HG03060 (cell line): Measurements from ENCODE around the gene ODC1.

ENCODE experiments used
- ATAC-seq: cut with Tn5 transposase; IDR thresholded peaks from one replicate; pipeline ENCODE4 v1.9.1; 2021; ENCODE audit warnings: low read depth, moderate number of reproducible peaks; ENCODE audit not compliant: unreplicated experiment

The ODC1 gene

DNA sequence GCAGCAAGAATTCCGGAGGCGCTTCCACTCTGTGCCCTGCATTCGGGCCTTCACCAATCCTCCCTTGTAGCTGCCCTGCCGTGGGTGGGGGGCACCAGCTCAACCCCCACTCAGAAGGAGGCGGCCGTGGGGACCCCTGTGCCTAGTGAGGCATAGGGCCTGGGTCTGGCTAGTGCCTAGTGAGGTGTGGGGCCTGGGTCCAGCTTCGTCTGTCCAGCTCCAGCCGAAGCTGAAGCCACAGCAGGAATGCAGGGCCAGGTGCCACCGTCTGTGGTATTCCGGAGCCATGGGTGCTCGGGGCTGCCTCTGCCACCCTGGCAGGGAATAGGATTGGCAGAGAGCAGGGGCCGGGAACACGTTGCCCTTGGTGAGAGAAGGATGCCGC is 12.3 kb downstream of the ODC1 start:
- no peak for ATAC-seq

GRCh38 chr2:10434886-10435819 is 13.0 kb downstream of the ODC1 start:
- no peak for ATAC-seq

DNA sequence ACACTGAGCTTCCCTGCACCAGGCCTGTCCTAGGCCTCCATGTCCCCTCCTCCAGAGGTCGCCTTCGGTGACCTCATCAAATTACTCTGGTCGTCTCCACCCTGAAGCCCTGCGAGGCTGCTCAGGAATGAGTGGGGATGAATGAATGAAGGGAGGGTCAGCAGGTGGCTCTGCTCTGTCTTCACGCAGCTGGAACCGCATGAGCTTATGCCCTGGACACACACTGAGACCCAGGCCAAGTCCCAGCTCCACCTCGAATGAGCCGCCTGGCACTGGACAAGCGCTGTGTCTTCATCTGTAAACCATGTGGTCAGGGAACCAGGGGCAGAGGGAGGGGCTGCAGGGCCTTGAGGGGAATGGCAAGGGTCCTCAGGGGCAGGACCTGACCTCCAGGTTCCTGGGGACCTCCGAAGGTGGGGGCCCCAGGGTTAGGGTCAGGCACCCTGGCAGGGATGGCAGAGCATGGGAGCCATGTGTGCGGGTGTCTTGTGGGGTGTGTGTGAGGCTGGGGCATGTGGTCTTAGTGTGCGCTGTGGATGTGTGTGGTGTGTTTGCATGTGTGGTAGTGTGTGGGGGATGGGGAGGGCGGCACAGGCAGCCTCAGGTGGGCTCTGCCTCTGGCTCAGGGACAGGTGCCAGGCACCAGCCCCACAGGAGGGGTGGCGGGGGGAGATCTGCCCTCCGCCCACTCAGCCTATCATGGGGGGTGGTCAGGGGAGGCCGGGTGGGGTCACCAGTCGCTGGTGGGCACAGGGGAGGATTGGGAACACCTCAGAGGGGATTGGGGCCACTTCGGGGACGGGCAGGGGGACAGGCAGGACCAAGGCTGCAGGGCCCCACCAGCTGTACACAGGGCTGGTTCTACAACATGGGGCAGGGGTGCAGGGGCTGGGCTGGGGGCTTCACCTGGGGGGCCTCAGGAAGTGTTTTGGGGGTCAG is 13.9 kb downstream of the ODC1 start:
- no peak for ATAC-seq

- ATAC-seq = no peak
Measured at GRCh38 chr2:10433264-10433946, 14.7 kb downstream of the ODC1 start.

DNA sequence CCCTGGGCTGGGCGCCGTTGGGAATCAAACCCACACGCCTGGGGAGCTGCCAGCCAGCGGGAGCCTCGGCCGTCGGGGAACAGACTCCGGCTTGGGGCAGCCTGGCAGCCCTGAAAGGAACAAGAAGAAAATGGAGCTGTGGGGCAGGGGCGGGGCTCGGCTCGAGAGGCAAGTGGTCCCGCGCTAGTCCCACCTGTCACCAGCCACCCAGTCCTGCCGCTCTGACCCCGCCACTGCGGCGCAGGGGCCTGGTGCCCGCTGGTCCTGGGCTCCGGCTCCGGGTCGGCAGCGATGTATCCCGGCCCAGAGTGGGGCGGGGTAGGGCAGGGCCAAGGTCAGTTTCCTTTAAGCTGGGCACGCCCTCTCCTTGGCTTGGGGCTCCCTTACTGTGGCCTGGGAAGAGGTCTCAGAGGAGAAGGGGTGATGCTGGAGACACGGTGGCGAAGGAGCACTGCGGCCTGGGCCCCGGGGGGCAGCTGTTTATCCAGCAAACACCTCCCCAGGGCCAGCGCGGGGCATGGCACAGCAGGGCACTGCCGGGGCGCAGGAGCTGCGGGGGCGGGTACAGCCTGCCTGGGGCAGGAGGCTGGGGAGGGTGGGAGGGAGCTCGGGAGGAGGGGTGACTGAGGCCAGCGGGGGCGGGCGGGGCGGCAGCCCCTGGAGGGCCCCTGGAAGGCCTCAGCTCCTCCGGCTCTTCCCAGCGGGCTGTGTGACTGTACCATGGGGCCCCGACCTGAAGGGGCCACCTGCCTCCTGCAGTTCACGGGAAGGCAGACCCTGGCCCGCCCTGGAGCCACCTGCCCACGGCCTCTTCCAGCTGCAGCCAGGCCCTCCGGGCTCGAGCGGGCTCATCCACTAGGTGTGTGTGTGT is 15.6 kb downstream of the ODC1 start:
- ATAC-seq = no peak

DNA sequence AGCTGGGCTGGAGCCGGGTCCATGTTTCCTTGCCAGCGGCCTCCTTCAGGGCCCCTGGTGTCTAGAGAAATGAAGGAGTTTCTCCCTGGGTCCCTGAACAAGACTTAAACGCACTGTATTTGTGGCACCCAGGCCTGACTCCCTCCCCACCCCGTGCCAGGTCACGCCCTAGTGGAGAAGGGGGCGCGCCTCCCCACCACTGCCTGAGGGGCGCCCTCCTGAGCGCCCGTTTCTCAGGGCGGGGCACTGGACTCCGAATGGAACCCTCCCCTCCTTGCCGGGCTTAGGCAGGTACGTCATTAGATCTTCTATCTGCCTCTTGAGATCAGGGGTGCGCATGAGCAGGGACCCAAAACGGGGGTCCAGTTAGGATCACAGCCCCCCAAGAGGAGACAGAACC is 16.3 kb downstream of the ODC1 start:
- no peak for ATAC-seq

DNA sequence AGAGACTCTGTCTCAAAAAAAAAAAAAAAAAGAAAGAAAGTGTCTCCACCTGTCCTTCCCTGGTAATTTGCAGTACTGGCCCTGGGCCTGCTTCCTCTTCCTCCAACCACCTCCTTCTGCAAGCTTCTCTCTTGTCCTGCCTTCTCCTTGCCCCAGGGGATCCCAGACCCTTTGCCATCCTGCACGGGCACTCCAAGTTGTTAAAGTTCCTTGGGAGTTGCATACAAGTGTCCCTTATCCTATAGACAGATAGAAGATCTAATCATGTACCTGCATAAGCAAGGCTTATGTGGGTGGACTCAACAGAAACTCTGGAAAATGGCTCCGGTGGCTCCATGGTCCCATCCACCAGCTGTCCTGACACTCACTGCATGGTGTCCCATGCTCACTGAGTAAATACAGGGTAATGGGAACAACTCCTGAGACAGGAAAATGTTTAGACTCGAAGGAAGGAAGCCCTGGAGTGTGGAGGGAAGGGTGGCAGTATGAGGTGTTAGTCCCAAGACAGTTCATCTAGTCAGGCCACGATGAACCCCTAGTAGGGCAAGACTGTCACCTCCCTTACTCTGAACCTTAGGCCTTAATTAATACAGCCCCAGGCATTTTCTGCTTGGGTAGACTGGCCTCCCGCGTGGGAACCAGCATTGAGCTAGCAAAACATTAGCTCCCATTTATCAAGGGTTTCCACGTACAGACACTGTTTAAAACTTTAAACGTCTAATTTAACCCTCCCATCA is 17.1 kb downstream of the ODC1 start:
- no peak for ATAC-seq

- ATAC-seq = no peak
Measured at GRCh38 chr2:10428924-10429323, 19.2 kb downstream of the ODC1 start.

- ATAC-seq = no peak
Measured at GRCh38 chr2:10428355-10428754, 19.8 kb downstream of the ODC1 start.

- no peak for ATAC-seq
Measured at GRCh38 chr2:10427618-10427949, 20.5 kb downstream of the ODC1 start.

DNA sequence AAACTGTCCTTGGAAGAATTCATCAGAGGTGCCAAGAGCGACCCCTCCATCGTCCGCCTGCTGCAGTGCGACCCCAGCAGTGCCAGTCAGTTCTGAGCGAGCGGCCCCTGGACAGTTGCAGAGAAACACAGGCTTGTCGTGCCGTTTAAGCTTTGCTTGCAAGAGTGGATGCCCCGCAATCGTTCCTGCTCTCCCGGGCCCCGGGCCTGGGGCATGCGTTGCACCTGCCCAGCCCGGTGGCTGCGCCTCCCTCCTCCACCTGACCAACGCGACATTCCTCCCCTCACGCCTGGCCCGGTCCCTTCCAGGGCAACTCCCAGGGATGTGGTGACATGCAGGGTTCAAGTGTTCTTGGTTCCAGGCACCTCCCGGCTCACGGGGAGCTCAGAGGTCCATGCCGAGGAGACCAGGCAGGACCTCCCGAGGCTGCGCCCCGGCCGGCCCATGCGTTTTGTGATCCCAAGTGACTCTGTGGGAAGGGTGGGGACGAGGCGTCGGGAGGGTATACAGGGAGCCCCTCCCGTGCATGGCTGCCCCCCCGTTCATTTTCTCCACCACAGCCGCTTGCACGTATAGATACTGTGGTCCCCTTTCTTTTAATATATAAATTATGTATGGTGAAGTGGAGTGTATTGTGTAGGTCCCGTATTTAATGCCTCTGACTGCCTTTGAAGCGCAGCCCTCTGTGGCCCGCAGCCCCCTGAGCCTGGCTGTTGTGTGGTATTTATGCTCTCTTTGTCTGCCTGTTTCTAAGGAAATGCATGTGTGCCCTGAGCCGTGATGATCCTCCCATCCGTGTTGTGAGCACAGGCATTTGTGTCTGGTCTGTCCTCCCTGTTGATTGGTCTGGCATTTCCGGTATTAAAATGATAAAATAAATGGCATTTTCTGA is 21.2 kb downstream of the ODC1 start:
- no peak for ATAC-seq

DNA sequence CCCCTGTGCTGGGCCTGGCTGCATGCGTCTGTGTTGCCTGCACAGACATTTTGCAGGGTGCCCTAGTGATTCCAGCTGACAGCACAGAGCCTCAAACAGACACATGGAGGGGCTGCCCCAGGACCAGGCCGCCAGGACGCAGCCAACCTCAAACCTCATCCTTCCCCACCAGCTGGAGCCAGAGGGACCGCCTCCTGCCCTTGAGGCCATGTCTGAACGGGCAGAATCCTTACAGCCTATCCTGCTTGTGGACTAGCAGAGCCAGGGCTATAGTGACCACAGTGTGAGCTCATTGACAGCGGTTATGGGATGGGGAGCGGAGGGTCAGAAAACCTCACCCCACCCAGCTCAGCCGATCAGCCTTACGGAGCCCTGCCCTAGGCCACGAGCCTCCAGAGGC is 22.4 kb downstream of the ODC1 start:
- ATAC-seq = no peak

DNA sequence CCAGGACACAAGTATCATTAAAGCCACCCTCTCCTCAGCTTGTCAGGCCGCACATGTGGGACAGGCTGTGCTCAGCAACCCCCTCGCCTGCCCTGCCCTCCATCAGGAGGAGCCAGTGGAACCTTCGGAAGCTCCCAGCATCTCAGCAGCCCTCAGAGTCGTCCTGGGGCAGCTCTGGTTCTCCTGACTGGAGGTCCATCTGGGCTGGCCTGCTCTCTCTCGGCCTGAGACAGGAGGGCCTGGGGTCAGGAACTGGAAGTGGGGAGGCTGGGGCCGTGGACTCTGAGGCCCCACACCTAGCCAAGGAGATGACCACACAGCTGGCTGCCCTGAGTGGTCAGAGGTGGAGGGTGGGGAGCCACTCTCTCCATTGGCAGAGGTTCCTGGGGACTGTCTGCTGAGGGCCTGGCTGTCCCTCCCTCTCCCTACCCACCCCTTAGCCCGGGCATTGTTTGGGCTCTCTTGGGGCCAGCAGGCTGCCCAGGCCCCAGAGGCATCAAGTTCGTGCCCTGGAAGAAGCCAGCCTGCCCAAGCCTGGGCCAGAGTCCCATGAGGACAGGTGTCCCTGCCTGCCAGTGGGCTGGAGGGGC is 23.1 kb downstream of the ODC1 start:
- no peak for ATAC-seq

- no peak for ATAC-seq
Measured at GRCh38 chr2:10424051-10424450, 24.1 kb downstream of the ODC1 start.

- ATAC-seq = no peak
Measured at GRCh38 chr2:10423400-10423774, 24.7 kb downstream of the ODC1 start.

GRCh38 chr2:10422732-10423399 is 25.3 kb downstream of the ODC1 start:
- no peak for ATAC-seq

DNA sequence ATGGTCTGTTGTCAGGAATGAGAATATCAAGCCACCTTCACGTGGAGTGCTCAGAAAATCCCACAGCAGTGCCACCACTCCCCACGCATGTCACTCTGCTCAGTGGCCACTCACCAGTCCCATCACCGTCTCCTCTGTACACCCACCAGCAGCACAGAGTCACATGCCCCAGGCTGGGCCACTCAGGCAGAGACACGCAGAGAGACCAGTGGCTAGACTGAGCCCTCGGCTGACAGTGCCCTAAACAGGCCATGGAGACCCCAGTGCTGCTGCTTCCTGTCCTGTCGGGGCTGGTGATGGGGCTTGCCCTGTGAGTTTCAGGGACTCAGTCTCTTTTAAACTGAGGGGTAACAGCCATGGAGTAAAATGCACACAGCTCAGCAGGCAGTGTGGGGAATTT is 25.9 kb downstream of the ODC1 start:
- no peak for ATAC-seq
